Measurements from ENCODE around the gene IGSF9B. TPM values are rescaled to one million over a fixed set of nuclear protein-coding genes. Genes with fewer than 3 reads are reported as not detected.

IGSF9B gene
- total and polyA plus RNA-seq, 9 of the 15 experiments (the other 6 are each of a cell fraction or from before 2014, with no cell fraction given) = 0.09 TPM; not detected in 8

GRCh38 chr11:133906746-133907145 is 50.0 kb downstream of the IGSF9B start:
- H3K27ac ChIP-seq (ENCODE audit: extremely low read depth, low read depth, low read length) = no peak overlapping the region

More at GRCh38 chr11:133906746-133907145, 50.0 kb downstream of the IGSF9B start:
- H3K27me3 ChIP-seq (ENCODE audit: control insufficient read depth in 2 of 2, insufficient read depth in 2 of 2, low read length in 2 of 2) = peaks cover 2 to 39% of the 10 kb centered on the region in 2 experiments; a peak in 3 of 5 replicates
- DNase-seq (ENCODE audit: extremely low read depth in 1 of 4, low spot score in 3 of 4) = no peak
- in situ Hi-C loops (cut with MboI) (no loop called here), intact Hi-C loops (cut with micrococcal nuclease) (no loop called here)
- no peak overlapping the region for H3K4me2 ChIP-seq (ENCODE audit: insufficient read depth, low read length)
- ChIA-PET POLR2A (no interaction called here), CTCF (ENCODE audit: low intra/inter-chr PET ratio) (no interaction called here)
- H3K36me3 ChIP-seq (ENCODE audit: control insufficient read depth, insufficient read depth, low read length) = no peaks in the 10 kb centered on the region
- no peak overlapping the region for H3K4me3 ChIP-seq
- 4% methylated on average over 11 of the region's 13 CpGs for WGBS (ENCODE audit: insufficient coverage, low coverage, missing lambda C conversion rate)
- no peaks in the 10 kb centered on the region; the same call in 1 of the 2 replicates for H4K20me1 ChIP-seq (replicated peaks; ENCODE audit: control insufficient read depth, insufficient read depth, low read length)
- FAIRE-seq = no peak
- no peak for ATAC-seq
- no peaks in the 10 kb centered on the region for H3K9me3 ChIP-seq (replicated peaks; ENCODE audit: control insufficient read depth, insufficient read depth, low read depth, low read length)
- H3K79me2 ChIP-seq (ENCODE audit: control insufficient read depth, insufficient read depth, low read length) = no peaks in the 10 kb centered on the region
- no peak overlapping the region for H3K9ac ChIP-seq (ENCODE audit: insufficient read depth in 1 of 2, low read depth in 2 of 2, low read length in 2 of 2)
- H3K4me1 ChIP-seq (replicated peaks in 1 of 2; ENCODE audit: control insufficient read depth in 2 of 2, insufficient read depth in 2 of 2, low read length in 2 of 2) = no peaks in the 10 kb centered on the region
- TF ChIP-seq TEAD4 (IDR thresholded peaks at IDR 0.05; ENCODE audit: low read length) = no peak
- no peak for TF ChIP-seq TEAD4 (CRISPR knock-in tag; IDR thresholded peaks at IDR 0.05; ENCODE audit: borderline replicate concordance)
- TF ChIP-seq NELFE (IDR thresholded peaks at IDR 0.05; ENCODE audit: insufficient read depth, insufficient read length) = no peak
- TF ChIP-seq, protein P1, sequence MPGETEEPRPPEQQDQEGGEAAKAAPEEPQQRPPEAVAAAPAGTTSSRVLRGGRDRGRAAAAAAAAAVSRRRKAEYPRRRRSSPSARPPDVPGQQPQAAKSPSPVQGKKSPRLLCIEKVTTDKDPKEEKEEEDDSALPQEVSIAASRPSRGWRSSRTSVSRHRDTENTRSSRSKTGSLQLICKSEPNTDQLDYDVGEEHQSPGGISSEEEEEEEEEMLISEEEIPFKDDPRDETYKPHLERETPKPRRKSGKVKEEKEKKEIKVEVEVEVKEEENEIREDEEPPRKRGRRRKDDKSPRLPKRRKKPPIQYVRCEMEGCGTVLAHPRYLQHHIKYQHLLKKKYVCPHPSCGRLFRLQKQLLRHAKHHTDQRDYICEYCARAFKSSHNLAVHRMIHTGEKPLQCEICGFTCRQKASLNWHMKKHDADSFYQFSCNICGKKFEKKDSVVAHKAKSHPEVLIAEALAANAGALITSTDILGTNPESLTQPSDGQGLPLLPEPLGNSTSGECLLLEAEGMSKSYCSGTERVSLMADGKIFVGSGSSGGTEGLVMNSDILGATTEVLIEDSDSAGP (CRISPR knock-in tag; IDR thresholded peaks at IDR 0.05) = no peak
- TF ChIP-seq ZNF197 (CRISPR knock-in tag; IDR thresholded peaks at IDR 0.05; ENCODE audit: low read depth) = no peak
- TF ChIP-seq ZBTB26 (CRISPR knock-in tag; IDR thresholded peaks at IDR 0.05) = no peak
- no peak for TF ChIP-seq HOMEZ (CRISPR knock-in tag; IDR thresholded peaks at IDR 0.05)
- no peak for TF ChIP-seq NCOA4 (IDR thresholded peaks at IDR 0.05; ENCODE audit: partially characterized antibody)
- no peak for TF ChIP-seq ZNF507 (tag; conservative IDR thresholded peaks at IDR 0.05)
- TF ChIP-seq ARHGAP35 (IDR thresholded peaks at IDR 0.05; ENCODE audit: partially characterized antibody) = no peak
- TF ChIP-seq DDX20 (tag; IDR thresholded peaks at IDR 0.05; ENCODE audit: low read depth) = no peak
- BruUV-seq (replicated peaks) = no TSS peak
- H3K9me1 ChIP-seq (ENCODE audit: control insufficient read depth, insufficient read depth, low read length) = no peaks in the 10 kb centered on the region
- H2AFZ ChIP-seq (ENCODE audit: low read depth, low read length) = no peak overlapping the region
